Vagina (tissue), 2 donors: ENCODE data around the gene ISCA1. TPM values are rescaled to one million over a fixed set of nuclear protein-coding genes. Genes with fewer than 3 reads are reported as not detected.
"Not testable (repeated sequence)": the region's sequence is repeated elsewhere in the genome, so short reads cannot be mapped to it uniquely, and the experiment has no call there.

Experiments
- DNase-seq, 2 donors: peaks; one replicate each; pipeline ENCODE4 v3.0.0-alpha.2; 2017; ENCODE audit errors: extremely low spot score in 2 of 2
- H3K27ac ChIP-seq: fragments of 200-600 bp; sonication (generic); one replicate; pipeline ENCODE4 v1.5.1; 2019
- H3K27me3 ChIP-seq: fragments of 200-600 bp; sonication (generic); one replicate; pipeline ENCODE4 v1.5.1; 2019
- H3K36me3 ChIP-seq, 2 donors: fragments of 200-600 bp; sonication (generic); one replicate each; pipeline ENCODE4 v1.5.1; 2017 to 2019
- H3K4me1 ChIP-seq: fragments of 200-600 bp; sonication (generic); one replicate; pipeline ENCODE4 v1.5.1; 2019
- H3K4me3 ChIP-seq, 2 donors: fragments of 200-600 bp; sonication (generic); 1 replicate in 1 of 2; 2 replicates in 1 of 2; pipeline ENCODE4 v1.5.1; 2016 to 2019
- H3K9me3 ChIP-seq: fragments of 200-600 bp; sonication (generic); one replicate; pipeline ENCODE4 v1.5.1; 2019
- POLR2A ChIP-seq, 2 donors: fragments of 450-650 bp; IDR thresholded peaks; one replicate each; pipeline ENCODE4 v1.6.1; 2017; ENCODE audit warnings: antibody characterized with exemption in 2 of 2, mild to moderate bottlenecking in 2 of 2, moderate library complexity in 2 of 2
- POLR2AphosphoS5 ChIP-seq, 2 donors: sonication (generic); formaldehyde crosslinking; IDR thresholded peaks; one replicate each; pipeline ENCODE4 v1.9.0; 2017; ENCODE audit warnings: antibody characterized with exemption in 2 of 2, mild to moderate bottlenecking in 2 of 2, low read depth in 1 of 2; ENCODE audit not compliant: insufficient read depth in 1 of 2
- intact Hi-C: fragments of 100-400 bp; cut with DNase I; formaldehyde crosslinking; loops from one replicate; pipeline ENCODE4 v1.15.1; 2023
- total RNA-seq: library from RNA; depleted of rRNA; stranded (reverse); fragments of >200 nt; gene quantifications from one replicate; pipeline ENCODE4 v1.2.3, GENCODE V29; 2016
- TF ChIP-seq, protein P1 (sequence below), 3 experiments: fragments of 450-650 bp in 2 of 3; fragments of 200-600 bp in 1 of 3; sonication (generic) in 1 of 3; IDR thresholded peaks; one replicate each; pipeline ENCODE4 v1.5.1; 2017 to 2019; ENCODE audit warnings: antibody characterized with exemption in 3 of 3, mild to moderate bottlenecking in 2 of 3, moderate library complexity in 2 of 3

ISCA1 gene
- total RNA-seq, 1 donor from 2014 or later = 20.4 TPM

DNA sequence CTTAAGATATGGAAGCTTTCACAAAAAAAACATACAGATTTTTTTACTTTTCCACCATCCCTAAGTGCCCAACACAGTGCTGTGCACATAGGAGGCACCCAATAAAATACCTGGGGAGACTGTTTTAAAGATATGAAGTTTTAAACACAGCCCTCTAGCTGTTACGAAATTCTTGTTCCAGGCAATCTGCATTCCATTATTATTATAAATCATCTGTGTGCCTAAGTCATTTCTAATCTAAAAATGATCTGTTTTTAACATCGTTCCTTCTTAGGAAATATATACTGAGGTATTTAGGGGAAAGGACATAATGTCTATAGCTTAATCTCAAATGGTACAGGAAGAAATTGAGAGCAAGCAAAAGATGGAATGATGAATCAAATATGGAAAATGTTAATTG, 32.7 kb upstream of the ISCA1 start:
- Histone ChIP-seq H3K27ac (no peak overlapping the region), H3K4me3 (no peak overlapping the region), H3K4me1 (no peaks in the 10 kb centered on the region), H3K27me3 (no peaks in the 10 kb centered on the region), H3K36me3 (peaks cover 0 to 64% of the 10 kb centered on the region in 2 donors), H3K9me3 (no peaks in the 10 kb centered on the region)
- intact Hi-C loops = no loop called here
- TF ChIP-seq POLR2A (IDR thresholded peaks at IDR 0.05) (no peak), POLR2AphosphoS5 (IDR thresholded peaks at IDR 0.05; ENCODE audit: insufficient read depth in 1 of 2, low read depth in 1 of 2) (no peak)
- TF ChIP-seq, protein P1, sequence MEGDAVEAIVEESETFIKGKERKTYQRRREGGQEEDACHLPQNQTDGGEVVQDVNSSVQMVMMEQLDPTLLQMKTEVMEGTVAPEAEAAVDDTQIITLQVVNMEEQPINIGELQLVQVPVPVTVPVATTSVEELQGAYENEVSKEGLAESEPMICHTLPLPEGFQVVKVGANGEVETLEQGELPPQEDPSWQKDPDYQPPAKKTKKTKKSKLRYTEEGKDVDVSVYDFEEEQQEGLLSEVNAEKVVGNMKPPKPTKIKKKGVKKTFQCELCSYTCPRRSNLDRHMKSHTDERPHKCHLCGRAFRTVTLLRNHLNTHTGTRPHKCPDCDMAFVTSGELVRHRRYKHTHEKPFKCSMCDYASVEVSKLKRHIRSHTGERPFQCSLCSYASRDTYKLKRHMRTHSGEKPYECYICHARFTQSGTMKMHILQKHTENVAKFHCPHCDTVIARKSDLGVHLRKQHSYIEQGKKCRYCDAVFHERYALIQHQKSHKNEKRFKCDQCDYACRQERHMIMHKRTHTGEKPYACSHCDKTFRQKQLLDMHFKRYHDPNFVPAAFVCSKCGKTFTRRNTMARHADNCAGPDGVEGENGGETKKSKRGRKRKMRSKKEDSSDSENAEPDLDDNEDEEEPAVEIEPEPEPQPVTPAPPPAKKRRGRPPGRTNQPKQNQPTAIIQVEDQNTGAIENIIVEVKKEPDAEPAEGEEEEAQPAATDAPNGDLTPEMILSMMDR (IDR thresholded peaks at IDR 0.05) = no peak
- no peak for DNase-seq

- not testable (repeated sequence) for H3K27me3 ChIP-seq
Measured at GRCh38 chr9:86312959-86313358, 30.6 kb upstream of the ISCA1 start.

GRCh38 chr9:86308687-86309086, 26.3 kb upstream of the ISCA1 start:
- Histone ChIP-seq H3K9me3 (no peaks in the 10 kb centered on the region), H3K4me1 (no peaks in the 10 kb centered on the region), H3K27ac (no peak overlapping the region), H3K36me3 (peaks cover 0 to 80% of the 10 kb centered on the region in 2 donors), H3K27me3 (no peaks in the 10 kb centered on the region), H3K4me3 (no peak overlapping the region)
- TF ChIP-seq POLR2AphosphoS5 (IDR thresholded peaks at IDR 0.05; ENCODE audit: insufficient read depth in 1 of 2, low read depth in 1 of 2) (no peak), POLR2A (IDR thresholded peaks at IDR 0.05) (no peak)
- TF ChIP-seq, protein P1 (IDR thresholded peaks at IDR 0.05) = no peak
- intact Hi-C loops = no loop called here
- no peak for DNase-seq

More at GRCh38 chr9:86312959-86313358, 30.6 kb upstream of the ISCA1 start:
- H3K9me3 ChIP-seq, H3K27ac ChIP-seq, H3K4me3 ChIP-seq, DNase-seq, intact Hi-C loops, H3K4me1 ChIP-seq: not testable (repeated sequence)
- H3K36me3 ChIP-seq = peaks cover 0 to 75% of the 10 kb centered on the region in 2 donors

- no peak overlapping the region for H3K27ac ChIP-seq
- H3K36me3 ChIP-seq = peaks cover 0 to 95% of the 10 kb centered on the region in 2 donors
- H3K27me3 ChIP-seq = no peaks in the 10 kb centered on the region
- H3K4me1 ChIP-seq = no peaks in the 10 kb centered on the region
- no peak for TF ChIP-seq POLR2AphosphoS5 (IDR thresholded peaks at IDR 0.05; ENCODE audit: insufficient read depth in 1 of 2, low read depth in 1 of 2)
- TF ChIP-seq, protein P1 (IDR thresholded peaks at IDR 0.05) = no peak
- TF ChIP-seq POLR2A (IDR thresholded peaks at IDR 0.05) = no peak
- no peak for DNase-seq
- no peak overlapping the region for H3K4me3 ChIP-seq
- intact Hi-C loops = no loop called here
- H3K9me3 ChIP-seq = no peaks in the 10 kb centered on the region
Measured at GRCh38 chr9:86304236-86304730, 21.9 kb upstream of the ISCA1 start.

DNA sequence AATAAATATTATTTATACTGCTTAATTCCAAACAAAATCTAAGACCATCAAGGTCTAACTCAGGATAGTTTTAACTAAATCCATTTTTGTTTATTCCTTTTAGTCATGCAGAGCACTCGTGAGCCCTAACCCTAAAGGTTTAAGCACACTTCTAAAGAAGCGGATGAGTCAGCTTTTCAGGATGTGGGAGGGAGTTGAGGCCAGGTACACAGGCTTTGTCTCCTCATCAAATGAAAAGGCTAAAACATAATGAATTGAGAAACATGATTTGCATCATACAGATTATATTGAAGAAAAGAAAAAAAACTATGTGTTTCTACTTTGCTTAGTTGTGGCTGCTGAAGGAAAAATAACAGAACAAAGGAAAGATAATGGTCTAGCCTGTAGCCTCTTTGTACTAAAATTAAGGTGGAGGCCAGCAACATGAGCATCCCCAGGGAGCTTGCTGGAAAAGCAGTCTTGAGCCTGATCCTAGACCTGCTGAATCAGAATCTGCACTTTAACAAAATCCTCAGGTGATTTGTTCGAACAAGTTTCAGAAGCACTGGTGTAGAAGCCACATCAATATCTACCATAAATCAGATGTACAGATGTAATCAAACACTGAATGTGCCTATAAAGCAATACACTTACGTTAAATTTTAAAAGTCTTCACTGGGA, 21.1 kb upstream of the ISCA1 start:
- no peaks in the 10 kb centered on the region for H3K9me3 ChIP-seq
- H3K36me3 ChIP-seq = peaks cover 0 to 96% of the 10 kb centered on the region in 2 donors
- TF ChIP-seq POLR2AphosphoS5 (IDR thresholded peaks at IDR 0.05; ENCODE audit: insufficient read depth in 1 of 2, low read depth in 1 of 2) (no peak), POLR2A (IDR thresholded peaks at IDR 0.05) (no peak)
- TF ChIP-seq, protein P1 (IDR thresholded peaks at IDR 0.05) = no peak
- H3K27me3 ChIP-seq = no peaks in the 10 kb centered on the region
- no peak for DNase-seq
- intact Hi-C loops = no loop called here
- no peak overlapping the region for H3K27ac ChIP-seq
- H3K4me3 ChIP-seq = no peak overlapping the region
- H3K4me1 ChIP-seq = no peaks in the 10 kb centered on the region
